GM18909 (cell line): ENCODE results near the gene ELF5.

Source experiments
- ATAC-seq: cut with Tn5 transposase; IDR thresholded peaks from one replicate; pipeline ENCODE4 v1.9.1; 2021; ENCODE audit warnings: mild to moderate bottlenecking; ENCODE audit not compliant: unreplicated experiment, poor library complexity

Gene ELF5

GRCh38 chr11:34459507-34460162 is 54.0 kb downstream of the ELF5 start:
- ATAC-seq, result no peak

GRCh38 chr11:34458525-34458924 is 55.1 kb downstream of the ELF5 start:
- no peak for ATAC-seq

- no peak for ATAC-seq
Measured at GRCh38 chr11:34457607-34458006, 56.0 kb downstream of the ELF5 start.

DNA sequence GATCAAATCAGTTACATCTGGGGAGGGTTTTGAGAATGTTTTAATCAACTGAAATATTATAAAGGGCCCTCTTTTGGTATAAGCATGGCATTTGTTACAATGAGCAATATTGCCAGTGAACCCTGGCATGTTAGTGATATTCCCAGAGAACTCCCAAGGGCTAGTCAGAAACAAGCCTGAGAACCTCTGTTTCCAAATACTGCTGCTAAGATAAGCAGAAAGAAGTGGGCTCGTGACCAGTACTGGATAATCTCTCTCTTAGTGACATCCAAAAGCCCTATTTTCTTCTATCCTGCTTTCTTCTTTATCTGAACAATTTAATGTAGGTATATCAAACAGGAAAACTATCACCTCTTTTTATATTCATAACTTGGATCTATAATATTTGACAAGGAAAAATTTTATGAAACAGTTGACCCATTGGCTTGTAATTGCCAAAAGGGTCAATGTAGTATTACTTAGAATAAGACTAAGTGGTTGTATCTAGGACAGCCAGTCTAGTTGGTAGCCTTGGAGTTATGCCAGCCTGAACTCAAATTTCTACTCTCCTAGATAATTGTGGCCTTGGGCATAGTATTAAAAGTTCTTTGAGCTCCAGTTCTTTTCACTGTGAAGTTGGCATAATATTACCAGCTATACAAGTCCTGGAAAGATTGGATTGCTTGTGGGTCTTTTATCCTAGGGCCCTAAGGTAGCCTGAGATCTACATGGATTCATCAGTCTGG is 59.1 kb downstream of the ELF5 start:
- ATAC-seq, result no peak

DNA sequence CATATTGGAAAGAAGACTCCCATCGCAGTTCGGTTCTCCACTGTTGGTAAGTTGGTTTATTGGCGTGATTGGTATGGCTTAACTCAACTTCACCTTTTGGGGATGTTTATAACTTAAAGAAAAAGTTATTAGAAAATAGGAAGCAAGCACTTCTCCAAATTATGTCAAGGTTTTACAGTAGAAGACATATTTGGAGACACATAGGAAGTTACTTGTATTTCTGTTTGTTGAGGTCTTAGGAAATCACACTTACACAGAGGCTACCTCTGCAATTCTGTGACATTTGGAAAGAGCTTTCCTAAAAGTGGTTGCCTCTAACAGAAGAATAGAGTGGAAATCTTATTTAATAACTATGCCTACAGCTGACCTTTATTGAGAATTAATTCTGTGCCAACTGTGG is 62.5 kb downstream of the ELF5 start:
- no peak for ATAC-seq

- peak; percentile 64 for ATAC-seq
Measured at GRCh38 chr11:34449013-34449412, 64.6 kb downstream of the ELF5 start.

DNA sequence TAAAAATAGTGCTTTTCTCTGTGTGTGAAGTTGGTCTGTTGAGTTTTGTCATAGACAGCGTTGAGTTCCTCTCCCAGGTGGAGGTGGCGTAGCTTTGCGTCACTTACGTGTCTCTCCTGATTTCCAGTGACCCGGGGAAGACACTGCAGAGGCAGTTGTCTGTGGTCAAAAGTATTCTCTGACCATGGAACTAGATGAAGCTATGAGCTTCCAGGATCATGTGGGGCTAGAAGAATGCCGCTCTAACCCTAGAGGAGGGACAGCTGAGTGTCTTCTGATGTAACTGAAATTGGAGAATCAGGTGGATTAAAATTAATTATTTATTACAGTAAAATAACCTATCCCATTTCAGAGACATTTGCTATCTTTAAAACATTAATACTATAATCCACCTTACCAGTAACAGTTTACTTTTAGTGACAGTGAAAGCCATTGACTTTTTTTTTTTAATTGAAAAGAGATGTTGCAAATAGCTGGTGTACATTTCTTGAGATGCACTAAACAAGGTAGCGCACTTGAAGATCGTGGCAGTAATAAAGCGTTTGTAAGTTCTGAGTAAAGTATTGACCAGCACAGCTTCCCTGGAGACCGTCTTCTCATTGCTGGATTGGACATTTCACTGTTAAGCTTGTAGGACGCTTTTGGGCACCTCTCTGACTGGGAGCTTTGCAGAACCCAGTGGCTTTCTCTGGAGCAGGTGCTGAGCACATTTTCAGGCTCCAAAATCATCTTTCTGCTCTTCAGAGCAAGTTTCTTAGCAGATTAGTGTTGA is 65.2 kb downstream of the ELF5 start:
- peak; percentile 12 for ATAC-seq

DNA sequence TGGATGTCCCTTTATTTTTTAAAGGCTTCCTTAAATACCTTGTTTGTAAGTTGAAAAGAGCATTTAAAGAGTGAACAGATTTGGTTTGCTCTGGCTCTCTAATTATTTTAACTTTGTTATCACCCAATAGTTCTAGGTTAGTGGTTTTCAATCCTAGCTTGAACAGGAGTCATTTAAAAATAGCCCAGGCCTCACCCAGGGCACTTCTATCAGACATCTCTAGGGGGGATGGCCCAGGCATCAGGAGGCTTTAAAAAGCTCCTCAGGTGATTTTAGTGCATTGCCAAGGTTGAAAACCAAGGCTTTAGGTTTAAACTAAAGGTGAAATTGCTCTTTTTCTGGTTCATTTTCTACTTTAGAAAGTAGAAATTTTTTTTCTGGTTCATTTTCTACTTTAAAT is 66.5 kb downstream of the ELF5 start:
- no peak for ATAC-seq

GRCh38 chr11:34446386-34446785 is 67.2 kb downstream of the ELF5 start:
- ATAC-seq, result no peak

DNA sequence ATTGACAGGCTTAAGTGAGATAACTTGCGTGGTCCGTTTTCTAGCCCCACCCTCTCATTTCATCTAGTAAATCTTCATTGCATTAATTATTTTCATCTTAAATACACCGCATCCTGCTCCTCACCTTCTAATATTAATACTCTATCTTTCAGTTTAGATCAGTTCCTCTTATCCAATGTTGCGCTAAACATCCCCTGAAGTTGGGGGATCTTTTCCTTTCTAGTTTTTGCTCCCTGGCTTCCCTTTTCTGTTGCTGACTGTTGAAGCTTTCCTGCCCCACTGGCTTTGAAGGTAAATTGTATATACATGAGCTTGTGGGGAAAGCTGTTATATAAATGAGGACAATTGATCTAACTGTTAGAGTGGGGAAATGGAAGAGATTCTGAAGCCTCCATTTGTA is 67.6 kb downstream of the ELF5 start:
- no peak for ATAC-seq

DNA sequence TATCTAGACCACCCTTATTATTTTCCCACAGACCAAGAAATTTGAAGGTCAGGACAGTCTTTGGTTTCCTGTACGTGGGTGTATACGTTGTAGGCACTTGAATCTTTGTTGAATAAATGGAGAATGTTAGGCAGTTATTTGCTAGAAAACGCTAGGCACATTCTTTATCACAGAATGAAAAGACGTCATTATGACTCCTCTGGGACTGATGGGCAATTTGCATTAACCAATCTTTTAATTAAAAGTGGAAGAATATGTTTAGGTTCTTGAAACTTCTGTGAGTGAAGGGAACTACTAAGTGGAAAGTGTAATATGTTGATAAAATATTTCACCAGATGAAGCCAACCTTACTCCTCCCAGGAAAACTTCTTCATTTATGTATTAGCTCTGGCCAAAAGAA is 69.2 kb downstream of the ELF5 start:
- no peak for ATAC-seq

DNA sequence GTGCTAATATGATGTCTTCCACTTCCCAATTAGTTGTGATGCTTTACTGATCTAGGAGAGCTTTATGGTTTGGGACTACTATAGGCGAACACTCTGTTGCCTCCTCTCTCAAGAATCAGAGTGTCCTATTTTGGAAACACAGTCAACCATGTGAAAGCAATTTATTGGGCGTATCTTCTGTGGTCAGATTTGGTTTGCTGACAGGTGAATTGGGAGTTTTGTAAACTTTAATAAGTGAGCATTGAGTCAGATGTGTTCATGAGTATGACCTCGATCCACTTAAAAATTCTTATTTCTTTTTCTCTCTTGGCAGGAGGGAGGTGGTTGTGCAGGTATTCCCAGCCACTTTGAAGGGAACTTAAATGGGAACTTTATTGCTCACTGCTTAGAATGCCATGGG is 70.5 kb downstream of the ELF5 start:
- no peak for ATAC-seq

GRCh38 chr11:34441814-34442213 is 71.8 kb downstream of the ELF5 start:
- ATAC-seq, result no peak

- ATAC-seq, result no peak
Measured at GRCh38 chr11:34439610-34440198, 73.9 kb downstream of the ELF5 start.

- ATAC-seq, result peak; percentile 98
Measured at GRCh38 chr11:34438529-34439507, 74.8 kb downstream of the ELF5 start, which contains the start of gene CAT. CAT (plus strand) TSS chr11:34438934; CDS start chr11:34439014, 80 bp downstream.

DNA sequence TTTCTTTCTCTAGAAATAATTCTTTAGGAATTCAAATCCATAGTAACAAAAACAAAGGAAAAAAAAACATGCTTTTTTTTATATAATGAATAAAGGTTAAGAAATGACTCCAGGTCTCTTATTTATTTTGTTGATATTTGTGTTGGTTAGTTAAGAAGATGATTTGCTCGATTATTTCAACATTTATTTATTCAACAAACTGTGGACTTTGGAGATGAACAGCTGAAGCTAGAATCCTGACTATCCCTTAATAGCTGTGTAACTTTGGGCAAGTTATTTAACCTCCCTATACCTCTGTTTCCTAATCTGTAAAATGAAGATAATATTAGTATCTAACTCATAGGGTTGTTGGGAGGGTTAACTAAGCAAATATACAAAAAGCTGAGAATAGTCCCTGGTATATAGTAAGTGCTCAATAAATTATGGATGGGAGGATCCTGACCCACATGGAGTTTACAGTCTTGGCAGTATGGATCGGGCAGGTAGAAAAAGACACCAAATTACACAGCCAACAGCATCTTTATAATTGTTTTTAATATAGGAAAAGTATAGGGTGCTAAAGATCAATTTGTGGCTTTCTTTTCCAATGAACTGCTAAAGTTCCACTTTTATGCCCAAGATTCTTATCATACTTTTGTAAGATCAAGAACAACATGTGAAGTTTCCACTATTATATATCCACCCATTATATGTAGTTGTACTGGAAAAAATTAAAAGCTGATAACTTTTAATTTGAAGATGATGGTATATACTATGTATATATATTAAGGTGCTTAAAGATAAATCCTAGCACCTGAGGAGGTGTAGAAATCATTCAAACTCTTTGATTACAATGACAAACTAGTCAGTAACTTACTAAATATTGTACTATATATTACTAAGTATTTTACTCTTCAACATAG is 76.1 kb downstream of the ELF5 start:
- ATAC-seq, result no peak

DNA sequence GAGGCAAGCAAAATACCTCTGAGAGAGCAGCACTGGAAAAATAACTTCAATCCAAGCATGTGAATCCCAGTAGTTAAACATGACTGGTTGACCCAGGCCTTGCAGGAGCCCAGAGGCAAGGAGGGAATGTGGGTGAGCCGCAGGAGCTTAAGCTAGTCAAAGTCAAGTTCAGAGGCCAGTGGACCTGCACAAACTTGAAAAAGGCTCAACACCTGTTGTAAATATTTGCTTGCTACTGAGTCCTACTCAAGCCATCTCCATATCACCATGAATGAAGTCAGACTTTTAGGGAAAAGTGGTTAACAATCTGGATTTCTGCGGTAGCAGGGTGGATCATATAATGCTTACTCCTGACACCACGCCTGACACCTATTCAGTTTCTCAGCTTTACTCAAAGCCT is 79.7 kb downstream of the ELF5 start:
- ATAC-seq, result no peak

GRCh38 chr11:34432822-34433221 is 80.8 kb downstream of the ELF5 start:
- no peak for ATAC-seq

DNA sequence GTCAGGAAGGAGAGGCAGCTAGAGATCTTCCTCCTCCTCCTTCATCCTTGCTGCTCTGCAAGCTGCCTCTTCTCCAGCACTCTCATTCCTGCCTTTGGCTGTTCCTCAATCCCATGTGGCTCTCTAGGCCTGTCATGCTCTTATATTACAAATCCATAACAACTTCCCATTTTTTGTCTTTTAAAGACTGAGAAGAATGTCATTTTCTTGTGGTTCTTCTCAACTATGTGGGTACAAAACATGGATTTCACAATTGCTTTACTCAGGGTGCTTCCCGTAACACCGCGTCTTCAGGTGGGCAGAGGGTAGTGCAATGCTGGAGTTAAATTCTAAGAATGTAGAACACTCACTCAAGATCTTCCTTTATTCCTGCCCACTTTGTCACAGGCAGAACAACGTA is 81.6 kb downstream of the ELF5 start:
- ATAC-seq, result no peak
